HG02943 (cell line): Measurements from ENCODE around the gene SHD.
"Not testable (repeated sequence)": the region's sequence is repeated elsewhere in the genome, so short reads cannot be mapped to it uniquely, and the experiment has no call there.

ENCODE experiments used
- ATAC-seq: cut with Tn5 transposase; IDR thresholded peaks from one replicate; pipeline ENCODE4 v1.9.1; 2021; ENCODE audit warnings: mild to moderate bottlenecking, low read depth, moderate library complexity; ENCODE audit not compliant: unreplicated experiment

SHD gene

DNA sequence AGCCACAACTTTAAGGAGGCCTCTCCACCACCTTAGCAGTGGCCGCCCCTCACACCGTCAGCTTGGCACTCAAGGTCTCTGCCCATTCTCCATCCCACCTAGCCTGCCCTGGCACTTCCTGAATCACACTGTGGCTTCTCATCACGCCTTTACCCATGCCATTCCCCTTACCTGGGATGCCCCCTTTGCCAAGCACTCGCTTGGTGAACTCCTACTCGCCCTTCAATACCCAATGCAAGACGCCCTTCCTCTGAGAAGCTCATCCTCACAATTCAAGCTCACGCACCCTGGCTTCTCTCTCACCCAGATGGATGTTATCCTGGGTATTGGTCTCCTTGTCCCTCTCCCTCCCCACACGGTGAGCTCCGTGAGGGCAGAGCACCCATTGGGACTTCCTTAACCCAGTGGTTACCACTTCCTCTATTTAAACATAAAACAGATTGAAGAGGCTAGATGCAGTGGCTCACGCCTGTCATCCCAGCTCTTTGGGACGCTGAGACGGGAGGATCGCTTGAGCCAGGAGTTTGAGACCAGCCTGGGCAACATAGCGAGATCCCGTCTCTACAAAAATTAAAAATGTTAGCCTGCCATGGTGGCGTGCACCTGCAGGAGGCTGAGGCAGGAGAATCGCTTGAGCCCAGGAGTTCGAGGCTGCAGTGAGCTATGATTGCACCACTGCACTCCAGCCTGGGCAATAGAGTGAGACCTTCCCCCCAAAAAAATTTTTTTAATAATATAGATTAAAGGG lies 12.6 kb upstream of the SHD start:
- ATAC-seq = no peak

DNA sequence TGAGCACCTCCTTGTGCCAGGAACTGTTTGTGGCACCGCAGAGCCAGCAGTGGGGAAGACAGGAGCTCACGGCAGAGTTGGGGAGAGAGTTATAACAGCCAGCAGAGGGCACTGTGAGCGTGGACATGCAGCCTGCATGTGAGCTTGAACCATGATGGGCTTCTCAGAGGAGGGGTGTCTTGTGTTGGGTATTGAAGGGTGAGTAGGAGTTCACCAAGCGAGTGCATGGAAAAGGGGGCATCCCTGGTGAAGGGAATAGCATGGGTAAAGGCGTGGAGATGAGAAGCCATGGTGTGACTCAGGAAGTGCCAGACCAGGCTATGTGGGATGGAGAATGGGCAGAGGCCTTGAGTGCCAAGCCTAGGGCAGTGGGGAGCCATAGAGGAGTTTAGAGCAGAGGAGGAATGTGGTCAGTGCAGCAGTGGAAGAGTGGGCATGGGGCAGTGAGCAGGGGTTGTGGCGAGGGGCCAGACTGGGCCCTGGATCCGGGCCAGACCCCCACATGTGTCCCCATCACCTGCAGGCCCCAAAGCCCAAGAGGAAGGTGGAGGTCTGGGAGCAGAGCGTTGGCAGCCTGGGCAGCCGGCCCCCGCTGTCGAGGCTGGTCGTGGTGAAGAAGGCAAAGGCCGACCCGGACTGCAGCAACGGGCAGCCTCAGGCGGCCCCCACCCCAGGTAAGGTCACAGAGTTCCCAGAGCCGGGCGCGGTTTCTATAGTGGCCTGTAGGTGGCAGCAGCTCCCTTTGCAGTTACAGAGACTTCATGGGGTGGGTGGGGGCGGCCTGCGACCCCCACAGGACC lies 11.8 kb upstream of the SHD start:
- ATAC-seq = no peak

DNA sequence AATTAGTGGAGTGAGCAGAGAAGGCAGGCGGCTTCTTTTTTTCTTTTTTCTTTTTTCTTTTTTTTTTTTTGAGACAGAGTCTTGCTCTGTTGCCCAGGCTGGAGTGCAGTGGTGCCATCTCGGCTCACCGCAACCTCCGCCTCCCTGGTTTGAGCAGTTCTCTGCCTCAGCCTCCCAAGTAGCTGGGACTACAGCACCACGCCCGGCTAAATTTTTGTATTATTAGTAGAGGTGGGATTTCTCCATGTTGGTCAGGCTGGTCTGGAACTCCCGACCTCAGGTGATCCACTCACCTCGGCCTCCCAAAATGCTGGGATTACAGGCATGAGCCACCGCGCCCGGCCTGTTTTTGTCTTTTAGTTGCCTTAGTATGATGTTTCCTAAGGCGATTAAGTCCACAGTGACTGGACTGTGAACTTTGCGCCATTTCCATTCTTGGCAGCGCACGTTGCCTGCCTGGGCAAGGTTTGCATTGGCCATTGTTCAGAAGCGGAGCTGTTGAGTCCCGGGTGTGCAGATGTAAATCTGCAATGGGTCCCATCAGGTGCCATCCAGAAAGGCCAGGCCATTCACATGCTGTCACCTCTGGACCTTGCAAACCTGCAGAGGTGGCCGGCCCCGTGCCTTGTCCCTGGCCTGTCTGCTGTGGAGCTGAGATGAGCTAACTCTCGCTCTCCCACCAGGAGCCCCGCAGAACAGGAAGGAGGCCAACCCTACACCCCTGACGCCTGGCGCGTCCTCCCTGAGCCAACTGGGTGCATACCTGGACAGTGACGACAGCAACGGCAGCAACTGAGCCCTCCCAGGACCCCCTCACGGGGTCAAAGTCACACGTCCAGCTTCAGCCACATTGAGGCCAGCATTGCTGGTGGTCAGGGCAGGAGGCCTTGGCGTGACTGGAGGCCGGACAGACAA lies 10.9 kb upstream of the SHD start:
- ATAC-seq = no peak

DNA sequence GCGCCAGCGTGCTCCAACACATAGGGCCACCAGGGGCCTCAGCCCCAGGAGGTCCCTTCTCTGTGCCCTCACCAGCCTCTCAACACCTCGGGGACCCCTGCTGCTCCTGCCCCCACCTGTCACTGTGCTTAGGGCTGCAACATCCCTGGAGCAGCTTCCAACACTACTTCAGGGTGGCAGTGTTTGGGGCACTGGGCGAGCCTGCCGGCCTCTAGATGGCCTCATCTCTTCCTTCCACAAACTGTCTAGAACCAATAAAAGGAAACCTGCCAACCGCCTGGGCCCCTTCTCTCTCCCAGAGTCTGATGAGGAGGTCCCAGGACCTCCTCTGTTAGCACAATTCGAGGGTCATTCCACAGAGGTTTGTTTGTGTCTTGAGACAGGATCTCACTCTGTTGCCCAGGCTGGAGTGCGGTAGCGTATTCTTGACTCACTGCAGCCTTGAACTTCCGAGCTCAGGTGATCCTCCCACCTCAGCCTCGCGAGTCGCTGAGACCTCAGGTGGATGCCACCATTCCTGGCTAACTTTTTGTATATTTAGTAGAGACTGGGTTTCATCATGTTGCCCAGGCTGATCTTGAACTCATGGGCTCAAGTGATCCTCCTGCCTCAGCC lies 10.1 kb upstream of the SHD start:
- ATAC-seq = no peak

DNA sequence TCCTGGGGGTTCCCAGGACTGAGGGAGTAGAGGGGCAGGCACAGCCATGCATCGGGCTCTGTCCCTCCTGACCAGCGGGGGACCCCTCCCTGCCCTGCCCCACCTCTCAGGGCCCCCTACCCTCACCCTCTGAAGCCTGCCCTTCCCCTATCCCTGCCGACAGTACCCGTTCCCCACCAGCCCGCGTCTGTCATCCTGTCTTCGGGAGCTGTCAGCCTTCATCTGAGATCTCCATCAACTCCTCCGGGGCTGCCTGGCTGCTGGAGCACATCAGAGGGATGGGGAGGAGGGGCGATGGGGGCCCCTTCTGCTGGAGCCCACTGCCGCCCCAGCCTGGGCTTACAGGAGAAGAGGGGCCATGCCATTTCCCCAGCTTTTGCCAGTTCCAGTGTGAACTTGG lies 6.2 kb upstream of the SHD start:
- no peak for ATAC-seq

DNA sequence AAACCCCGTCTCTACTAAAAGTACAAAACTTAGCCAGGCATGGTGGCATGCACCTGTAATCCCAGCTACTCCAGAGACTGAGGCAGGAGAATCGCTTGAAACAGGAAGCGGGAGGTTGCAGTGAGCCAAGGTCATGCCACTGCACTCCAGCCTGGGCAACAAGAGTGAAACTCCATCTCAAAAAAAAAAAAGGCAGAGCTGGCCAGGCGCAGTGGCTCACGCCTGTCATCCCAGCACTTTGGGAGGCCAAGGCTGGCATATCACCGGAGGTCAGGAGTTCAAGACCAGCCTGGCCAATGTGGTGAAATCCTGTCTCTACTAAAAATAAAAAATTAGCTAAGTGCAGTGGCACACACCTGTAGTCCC lies 4.8 kb upstream of the SHD start:
- not testable (repeated sequence) for ATAC-seq

DNA sequence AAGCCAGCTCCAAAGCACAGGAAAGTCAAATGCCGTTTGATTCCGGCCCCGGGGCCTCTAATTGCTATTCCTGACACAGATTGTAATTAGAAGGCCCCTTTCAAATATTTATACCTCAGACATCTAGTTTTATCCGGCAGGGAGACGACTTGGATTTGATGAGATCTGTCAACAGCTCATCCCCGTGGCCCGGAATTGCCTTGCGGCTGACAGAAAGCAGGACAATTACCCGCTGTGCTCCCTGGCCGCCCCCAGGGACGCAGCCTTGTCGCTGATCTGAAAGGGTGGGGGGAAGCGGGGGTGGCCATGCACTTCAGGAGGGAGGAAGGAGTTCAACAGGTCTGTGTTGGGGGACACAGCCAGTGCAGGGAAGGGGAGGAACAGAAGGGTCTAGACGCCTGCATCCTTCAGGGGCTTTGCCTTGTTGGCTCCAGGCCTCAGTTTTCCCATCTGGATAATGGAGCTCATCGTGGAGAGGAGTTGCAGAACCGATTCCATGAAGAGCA lies 1.8 kb upstream of the SHD start:
- ATAC-seq = no peak

DNA sequence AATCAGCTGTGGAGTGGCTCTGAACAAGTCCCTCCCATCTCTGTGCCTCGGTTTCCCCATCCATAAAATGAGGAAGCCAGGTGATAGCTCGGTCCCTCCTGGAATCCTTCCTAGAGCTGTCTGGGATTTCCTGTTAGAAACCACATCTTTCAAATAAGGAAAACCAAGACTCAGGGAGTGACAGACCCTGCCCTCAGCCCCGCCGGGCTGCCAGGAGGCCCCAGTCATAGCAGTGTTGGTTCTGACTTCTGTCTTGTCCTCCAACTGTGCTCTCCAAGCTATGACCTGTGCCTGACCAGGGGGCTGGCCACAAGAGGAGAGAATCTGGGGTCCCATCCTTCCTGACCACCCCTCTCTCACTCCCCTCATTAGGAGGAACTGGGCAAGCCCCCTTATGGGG lies 1.1 kb upstream of the SHD start:
- no peak for ATAC-seq

DNA sequence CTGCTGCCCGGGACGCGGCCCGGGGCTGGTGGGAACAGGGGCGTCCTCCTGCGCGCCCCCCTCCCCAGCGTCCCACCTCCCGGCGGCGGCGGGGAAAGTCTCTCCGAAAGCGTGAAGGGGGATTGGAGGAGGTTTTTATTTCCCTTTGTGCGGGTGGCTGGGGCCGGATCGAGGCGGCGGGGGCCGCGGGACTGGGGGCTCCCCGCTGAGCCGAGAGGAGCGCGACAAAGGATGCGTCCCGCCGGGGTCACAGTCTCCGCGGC lies 132 bp downstream of the SHD start:
- ATAC-seq = no peak

DNA sequence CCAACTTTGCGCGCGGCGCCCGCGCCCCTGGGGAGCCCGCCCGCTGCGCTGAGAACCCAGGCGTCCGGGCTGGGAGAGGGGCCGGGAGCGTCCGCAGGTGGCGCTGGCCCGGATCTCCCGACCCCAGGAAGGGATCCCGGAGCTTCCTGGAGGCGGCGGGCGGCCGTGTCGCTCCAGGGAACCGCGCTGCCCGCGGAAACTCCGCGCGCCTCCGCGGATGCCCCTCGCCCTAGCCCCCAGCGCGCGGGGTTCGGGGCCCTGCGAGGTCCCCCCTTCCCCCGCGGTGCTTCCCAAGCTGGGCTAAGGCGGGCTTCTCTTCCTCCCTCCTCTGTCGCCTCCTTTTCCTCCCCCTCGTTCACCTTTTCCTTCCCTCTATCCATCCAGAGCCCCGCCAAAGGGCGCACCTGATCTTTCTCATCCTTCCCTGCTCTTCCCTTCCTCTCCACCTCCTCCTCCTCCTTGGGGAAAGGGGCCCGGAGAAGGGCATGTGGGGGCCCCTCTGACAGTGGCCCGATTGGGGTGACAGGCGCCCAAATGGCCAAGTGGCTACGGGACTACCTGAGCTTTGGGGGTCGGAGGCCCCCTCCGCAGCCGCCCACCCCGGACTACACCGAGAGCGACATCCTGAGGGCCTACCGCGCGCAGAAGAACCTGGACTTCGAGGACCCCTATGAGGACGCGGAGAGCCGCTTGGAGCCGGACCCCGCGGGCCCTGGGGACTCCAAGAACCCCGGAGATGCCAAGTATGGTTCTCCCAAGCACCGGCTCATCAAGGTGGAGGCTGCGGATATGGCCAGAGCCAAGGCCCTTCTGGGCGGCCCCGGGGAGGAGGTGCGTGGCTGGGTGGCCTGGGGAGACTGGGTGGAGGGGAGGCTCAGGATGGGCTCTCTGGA lies 710 bp downstream of the SHD start:
- ATAC-seq = no peak

DNA sequence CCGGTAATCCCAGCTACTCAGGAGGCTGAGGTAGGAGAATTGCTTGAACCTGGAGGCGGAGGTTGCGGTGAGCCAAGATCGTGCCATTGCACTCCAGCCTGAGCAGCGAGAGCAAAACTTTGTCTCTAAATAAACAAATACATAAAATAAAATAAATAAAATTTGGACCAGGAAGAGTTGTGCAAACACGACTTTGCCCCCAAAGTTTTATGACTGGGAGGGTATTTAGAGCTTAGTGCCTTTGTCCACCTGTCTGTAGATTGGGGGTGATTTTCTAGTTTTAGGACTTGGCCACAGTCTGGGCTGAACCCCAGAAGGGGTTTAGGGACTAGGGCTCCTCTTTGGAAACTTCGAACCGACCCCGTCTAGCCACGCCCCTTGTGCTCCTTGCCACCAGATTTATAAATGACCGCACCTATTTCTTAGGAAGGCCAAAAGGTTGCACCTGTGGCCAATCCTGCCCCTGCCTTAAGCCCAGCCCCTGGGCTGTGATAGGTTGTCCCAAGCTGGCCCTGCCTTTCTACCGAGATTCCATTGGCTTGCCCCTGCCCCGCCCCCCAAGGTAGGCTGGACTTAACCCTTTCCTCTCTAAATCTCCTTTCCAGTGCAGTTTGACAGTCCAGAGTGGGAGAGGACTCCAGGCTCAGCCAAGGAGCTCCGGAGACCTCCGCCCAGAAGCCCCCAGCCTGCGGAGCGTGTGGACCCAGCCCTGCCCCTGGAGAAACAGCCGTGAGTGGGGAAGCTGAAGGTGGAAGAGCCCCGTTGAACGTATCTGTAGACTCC lies 5.3 kb downstream of the SHD start:
- ATAC-seq = no peak

DNA sequence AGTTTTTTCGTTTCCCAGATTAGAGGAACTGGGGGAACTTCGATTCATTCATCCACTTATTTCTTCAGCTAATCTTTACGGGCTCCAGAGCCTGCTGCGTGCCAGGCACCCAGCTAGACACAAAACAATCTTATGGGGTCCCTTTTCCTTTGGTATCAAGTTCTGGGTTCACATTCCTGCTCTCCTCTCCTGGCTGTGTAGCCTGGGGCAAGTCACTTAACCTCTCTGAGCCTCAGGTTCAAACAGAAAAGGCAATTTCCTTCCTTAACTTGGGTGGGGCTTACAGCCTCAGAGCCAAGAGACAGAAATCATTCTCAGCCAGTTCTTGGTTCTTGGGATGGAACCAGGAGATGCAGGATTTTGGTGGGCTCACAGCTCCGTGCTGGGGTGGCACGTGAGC lies 5.9 kb downstream of the SHD start:
- ATAC-seq = no peak

DNA sequence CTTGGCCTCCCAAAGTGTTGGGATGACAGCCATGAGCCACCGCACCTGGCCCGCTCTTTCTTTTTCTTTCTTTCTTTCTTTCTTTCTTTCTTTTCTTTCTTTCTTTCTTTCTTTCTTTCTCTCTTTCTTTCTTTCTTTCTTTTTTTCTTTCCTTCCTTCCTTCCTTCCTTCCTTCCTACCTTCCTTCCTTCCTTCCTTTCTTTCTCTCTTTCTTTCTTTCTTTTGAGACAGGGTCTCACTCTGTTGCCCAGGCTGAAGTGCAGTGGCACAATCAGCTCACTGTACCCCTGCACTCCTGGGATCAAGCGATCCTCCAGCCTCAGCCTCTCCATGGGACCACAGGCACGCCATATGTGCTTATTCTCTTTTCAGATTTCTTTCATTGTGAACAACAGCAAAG lies 7.1 kb downstream of the SHD start:
- ATAC-seq = not testable (repeated sequence)

DNA sequence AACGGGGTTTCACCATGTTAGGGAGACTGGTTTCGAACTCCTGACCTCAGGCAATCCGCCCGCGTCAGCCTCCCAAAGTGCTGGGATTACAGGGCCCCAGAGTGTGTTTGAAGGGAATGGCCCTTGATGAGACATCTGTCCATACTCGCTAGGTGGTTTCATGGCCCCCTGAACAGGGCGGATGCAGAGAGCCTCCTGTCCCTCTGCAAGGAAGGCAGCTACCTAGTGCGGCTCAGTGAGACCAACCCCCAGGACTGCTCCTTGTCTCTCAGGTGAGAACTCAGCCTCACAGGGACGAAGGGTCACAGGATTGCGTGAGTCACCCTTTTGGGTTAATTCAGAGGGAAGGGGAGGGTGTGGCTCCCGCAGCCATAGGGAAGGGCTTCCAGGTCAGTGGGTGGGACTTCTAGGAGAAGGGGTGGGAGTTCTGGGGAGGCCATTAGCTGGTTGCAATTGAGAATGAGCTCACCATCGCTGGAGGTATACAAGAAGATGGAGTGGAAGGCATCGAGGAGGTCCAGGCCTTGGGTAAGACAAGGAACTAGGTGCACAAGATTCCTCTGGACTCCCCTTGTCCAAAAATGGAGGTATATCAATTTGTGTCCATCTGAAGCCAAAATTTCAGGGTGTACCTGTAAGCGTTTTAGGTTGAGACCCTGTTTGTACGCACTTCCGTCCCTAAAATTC lies 9.2 kb downstream of the SHD start:
- ATAC-seq = no peak

DNA sequence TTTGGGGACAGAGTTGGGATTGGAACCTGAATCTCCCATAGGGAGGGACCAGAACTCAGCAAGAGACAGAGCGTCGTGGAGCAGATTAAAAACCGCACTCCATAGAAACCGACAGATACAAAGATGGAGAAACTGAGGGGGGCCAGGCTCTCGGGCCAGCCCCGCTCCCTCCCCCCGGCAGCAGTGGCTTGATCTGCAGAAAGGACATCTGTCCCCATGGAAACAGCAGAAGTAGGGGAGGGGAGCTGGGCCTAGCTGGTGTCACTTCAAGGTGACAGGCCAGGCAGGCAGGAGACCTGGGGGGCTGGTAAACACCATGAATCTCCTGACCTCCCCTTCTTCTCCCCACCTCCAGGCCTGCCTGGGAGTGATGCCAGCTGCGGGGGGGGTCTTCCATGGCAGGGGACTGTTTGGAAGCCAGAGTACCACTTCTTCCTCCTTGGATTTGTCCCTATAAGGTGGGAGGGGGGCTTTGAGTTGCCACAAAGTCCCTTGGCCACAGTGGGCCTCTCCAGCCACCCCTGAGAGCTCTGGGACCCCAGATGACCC lies 12.2 kb downstream of the SHD start:
- no peak for ATAC-seq

DNA sequence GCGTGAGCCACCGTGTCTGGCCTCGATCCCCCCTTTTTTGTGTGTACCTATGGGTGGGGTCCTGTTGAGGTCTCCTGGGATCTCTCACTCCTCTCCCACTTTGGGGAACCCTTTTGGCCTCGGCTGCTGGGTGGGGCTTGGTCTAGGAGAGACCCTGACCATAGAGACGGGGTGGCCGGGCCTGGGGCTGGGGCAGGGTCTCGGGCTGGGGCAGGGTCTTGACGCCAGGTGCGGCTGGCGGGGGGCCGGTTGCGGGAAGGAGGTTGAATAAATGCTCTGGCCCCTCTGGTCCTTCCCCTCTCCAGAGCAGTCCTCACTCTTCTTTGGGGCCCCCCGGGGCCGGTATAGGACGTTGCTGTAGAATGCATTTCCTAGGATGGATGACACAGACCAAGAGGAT lies 13.4 kb downstream of the SHD start:
- ATAC-seq = no peak

DNA sequence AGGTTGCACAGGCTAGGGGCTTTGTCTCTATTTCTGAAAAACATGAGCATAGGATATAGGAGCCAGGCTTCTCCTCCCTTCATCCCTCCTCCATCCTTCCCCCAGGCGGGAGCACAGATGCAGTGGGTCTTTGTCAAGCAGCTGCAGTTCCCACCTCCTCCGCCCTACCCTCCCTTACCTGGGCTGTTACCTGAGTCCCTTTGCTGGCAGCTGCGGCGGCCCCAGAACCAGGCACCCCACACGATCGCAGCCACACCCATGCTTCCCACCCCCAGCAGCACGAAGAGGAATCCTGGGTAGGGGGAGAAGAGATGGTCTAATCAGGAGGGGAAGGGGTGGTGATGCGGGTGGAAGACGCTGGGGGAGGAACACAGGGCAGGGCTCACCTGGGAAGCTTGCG lies 15.3 kb downstream of the SHD start:
- no peak for ATAC-seq
